ENCODE measurements around the gene ELOA. TPM values are rescaled to one million over a fixed set of nuclear protein-coding genes. Genes with fewer than 3 reads are reported as not detected.

The ELOA gene
- total RNA-seq, 1 donor from 2014 or later: 29.1 TPM

DNA sequence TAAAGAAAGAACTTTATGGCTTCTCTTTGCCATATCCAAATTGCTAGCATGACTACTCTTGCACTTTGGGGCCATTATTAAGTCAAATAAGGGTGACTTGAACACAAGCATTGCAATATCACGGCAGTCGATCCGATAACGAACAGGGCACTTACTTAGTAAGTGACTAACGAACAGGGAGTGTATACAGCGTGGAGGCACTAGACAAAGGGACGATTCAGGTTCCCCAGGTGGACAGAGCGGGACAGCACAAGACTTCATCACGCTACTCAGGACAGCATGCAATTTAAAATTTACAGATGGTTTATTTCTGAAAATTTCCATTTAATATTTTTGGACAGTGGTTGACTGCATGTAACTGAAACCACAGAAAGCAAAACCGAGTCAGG is 29.6 kb downstream of the ELOA start:
- no peak overlapping the region for H3K27ac ChIP-seq
- no peak overlapping the region for H3K9ac ChIP-seq
- no peak overlapping the region for H2AFZ ChIP-seq (replicated peaks)
- H3K27me3 ChIP-seq: no peaks in the 10 kb centered on the region
- no peak overlapping the region for H3K4me3 ChIP-seq
- Mint-ChIP-seq H3K4me1 (peaks cover 9% of the 10 kb centered on the region), H3K9me3 (no peaks in the 10 kb centered on the region), H3K27ac (no peak overlapping the region), H3K4me3 (no peak overlapping the region), H3K36me3 (no peaks in the 10 kb centered on the region), H3K27me3 (ENCODE audit: insufficient read depth, low read depth) (no peaks in the 10 kb centered on the region)
- H3K4me2 ChIP-seq: no peak overlapping the region
- H3K36me3 ChIP-seq: no peaks in the 10 kb centered on the region
- no peaks in the 10 kb centered on the region for H3K9me3 ChIP-seq (ENCODE audit: low read depth)
- H3K4me1 ChIP-seq: peaks cover 7% of the 10 kb centered on the region
- no peak for DNase-seq (ENCODE audit: low spot score)
- TF ChIP-seq EZH2 (IDR thresholded peaks at IDR 0.05): no peak
- TF ChIP-seq, protein P1, sequence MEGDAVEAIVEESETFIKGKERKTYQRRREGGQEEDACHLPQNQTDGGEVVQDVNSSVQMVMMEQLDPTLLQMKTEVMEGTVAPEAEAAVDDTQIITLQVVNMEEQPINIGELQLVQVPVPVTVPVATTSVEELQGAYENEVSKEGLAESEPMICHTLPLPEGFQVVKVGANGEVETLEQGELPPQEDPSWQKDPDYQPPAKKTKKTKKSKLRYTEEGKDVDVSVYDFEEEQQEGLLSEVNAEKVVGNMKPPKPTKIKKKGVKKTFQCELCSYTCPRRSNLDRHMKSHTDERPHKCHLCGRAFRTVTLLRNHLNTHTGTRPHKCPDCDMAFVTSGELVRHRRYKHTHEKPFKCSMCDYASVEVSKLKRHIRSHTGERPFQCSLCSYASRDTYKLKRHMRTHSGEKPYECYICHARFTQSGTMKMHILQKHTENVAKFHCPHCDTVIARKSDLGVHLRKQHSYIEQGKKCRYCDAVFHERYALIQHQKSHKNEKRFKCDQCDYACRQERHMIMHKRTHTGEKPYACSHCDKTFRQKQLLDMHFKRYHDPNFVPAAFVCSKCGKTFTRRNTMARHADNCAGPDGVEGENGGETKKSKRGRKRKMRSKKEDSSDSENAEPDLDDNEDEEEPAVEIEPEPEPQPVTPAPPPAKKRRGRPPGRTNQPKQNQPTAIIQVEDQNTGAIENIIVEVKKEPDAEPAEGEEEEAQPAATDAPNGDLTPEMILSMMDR (IDR thresholded peaks at IDR 0.05): no peak
- TF ChIP-seq EZH2phosphoT487 (IDR thresholded peaks at IDR 0.05): no peak
- H3F3A ChIP-seq (ENCODE audit: low read depth): peaks cover 14% of the 10 kb centered on the region
- H3K79me2 ChIP-seq (ENCODE audit: low read depth): peaks cover 18% of the 10 kb centered on the region
- H4K20me1 ChIP-seq (ENCODE audit: low read depth): no peaks in the 10 kb centered on the region

DNA sequence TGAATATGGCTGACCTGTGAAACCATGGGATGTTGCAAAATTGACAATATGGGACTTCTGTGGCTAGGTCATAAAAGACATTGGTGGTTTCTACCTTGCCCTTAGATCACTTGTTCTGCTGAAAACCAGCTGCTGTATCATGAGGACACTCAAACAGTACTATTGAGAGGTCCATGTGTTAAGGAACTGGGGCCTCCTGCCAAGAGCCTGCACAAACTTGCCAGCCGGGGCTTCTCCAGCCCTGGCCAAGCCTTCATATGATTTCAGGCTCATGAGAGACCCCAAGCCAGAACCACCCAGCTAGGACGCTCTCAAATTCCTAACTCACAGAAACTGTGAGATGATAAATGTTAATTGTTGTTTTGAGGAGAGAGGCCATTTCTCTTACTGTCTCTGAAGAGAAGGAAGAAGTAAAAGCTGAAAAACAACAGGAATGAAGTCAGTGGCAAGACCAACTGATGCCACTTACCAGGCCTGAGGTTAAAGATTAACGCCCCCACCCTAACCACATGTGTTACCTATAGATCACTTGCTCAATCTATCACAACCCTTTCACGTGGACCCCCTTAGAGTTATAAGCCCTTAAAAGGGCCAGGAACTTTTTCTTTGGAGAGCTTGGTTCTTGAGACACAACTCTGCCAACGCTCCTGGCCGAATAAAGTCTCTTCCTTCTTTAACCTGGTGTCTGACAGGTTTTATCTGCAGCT is 31.1 kb downstream of the ELOA start:
- Histone ChIP-seq H3K79me2 (ENCODE audit: low read depth) (peaks cover 30% of the 10 kb centered on the region), H3F3A (ENCODE audit: low read depth) (peaks cover 16% of the 10 kb centered on the region), H3K9ac (peak overlapping the region; percentile 29), H3K27me3 (no peaks in the 10 kb centered on the region), H3K36me3 (no peaks in the 10 kb centered on the region), H2AFZ (replicated peaks) (no peak overlapping the region), H3K4me3 (no peak overlapping the region), H3K4me1 (peaks cover 12% of the 10 kb centered on the region), H3K9me3 (ENCODE audit: low read depth) (no peaks in the 10 kb centered on the region), H3K27ac (no peak overlapping the region), H3K4me2 (no peak overlapping the region), H4K20me1 (ENCODE audit: low read depth) (peaks cover 8% of the 10 kb centered on the region)
- DNase-seq (ENCODE audit: low spot score): no peak
- TF ChIP-seq EZH2 (IDR thresholded peaks at IDR 0.05): no peak
- no peak for TF ChIP-seq EZH2phosphoT487 (IDR thresholded peaks at IDR 0.05)
- TF ChIP-seq, protein P1 (IDR thresholded peaks at IDR 0.05): no peak
- no peaks in the 10 kb centered on the region for H3K36me3 Mint-ChIP-seq
- H3K4me1 Mint-ChIP-seq: peaks cover 14% of the 10 kb centered on the region
- no peak overlapping the region for H3K27ac Mint-ChIP-seq
- no peaks in the 10 kb centered on the region for H3K27me3 Mint-ChIP-seq (ENCODE audit: insufficient read depth, low read depth)
- H3K4me3 Mint-ChIP-seq: no peak overlapping the region
- H3K9me3 Mint-ChIP-seq: no peaks in the 10 kb centered on the region

DNA sequence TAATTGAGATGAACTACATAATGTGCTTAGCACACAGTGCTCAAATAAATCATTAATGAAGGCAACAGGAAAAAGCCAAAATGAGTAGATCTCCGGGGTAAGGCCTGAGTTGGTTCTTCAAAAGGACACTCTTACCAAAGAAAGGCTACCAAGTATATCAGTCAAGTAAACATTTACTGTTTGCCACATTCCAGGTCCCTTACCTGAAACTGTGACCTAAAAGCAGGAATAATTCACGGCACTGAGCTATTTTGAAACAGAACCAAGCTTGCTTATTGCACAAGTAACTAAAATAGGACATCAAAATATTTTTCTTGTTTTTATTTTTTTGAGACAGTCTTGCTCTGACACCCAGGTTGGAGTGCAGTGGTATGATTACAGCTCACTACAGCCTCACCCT is 32.9 kb downstream of the ELOA start:
- Histone ChIP-seq H2AFZ (replicated peaks) (no peak overlapping the region), H3K9me3 (ENCODE audit: low read depth) (no peaks in the 10 kb centered on the region), H3K27me3 (no peaks in the 10 kb centered on the region), H3K27ac (no peak overlapping the region), H3K4me1 (peaks cover 13% of the 10 kb centered on the region), H3K4me3 (no peak overlapping the region), H3F3A (ENCODE audit: low read depth) (peaks cover 16% of the 10 kb centered on the region), H3K4me2 (no peak overlapping the region), H4K20me1 (ENCODE audit: low read depth) (peaks cover 13% of the 10 kb centered on the region), H3K36me3 (no peaks in the 10 kb centered on the region), H3K9ac (no peak overlapping the region), H3K79me2 (ENCODE audit: low read depth) (peaks cover 41% of the 10 kb centered on the region)
- peak overlapping the region; percentile 98 for H3K4me3 Mint-ChIP-seq
- H3K27ac Mint-ChIP-seq: no peak overlapping the region
- no peaks in the 10 kb centered on the region for H3K9me3 Mint-ChIP-seq
- no peak for DNase-seq (ENCODE audit: low spot score)
- peaks cover 24% of the 10 kb centered on the region for H3K4me1 Mint-ChIP-seq
- no peaks in the 10 kb centered on the region for H3K27me3 Mint-ChIP-seq (ENCODE audit: insufficient read depth, low read depth)
- no peak for TF ChIP-seq EZH2 (IDR thresholded peaks at IDR 0.05)
- TF ChIP-seq, protein P1 (IDR thresholded peaks at IDR 0.05): no peak
- no peaks in the 10 kb centered on the region for H3K36me3 Mint-ChIP-seq
